D721Med (cell line): Measurements from ENCODE around the gene MAP2K4.

ENCODE experiments used
- DNase-seq: peaks from one replicate; pipeline ENCODE4 v3.0.0; 2011; ENCODE audit warnings: low spot score; ENCODE audit not compliant: insufficient read length
- FAIRE-seq: peaks from 2 replicates; lab custom pipeline; 2011; peaks lifted over from hg19 to GRCh38; lab: Jason Lieb, UNC
- TF ChIP-seq, protein P1 (sequence below): IDR thresholded peaks from 2 replicates; pipeline ENCODE4 v1.5.1; 2012; ENCODE audit warnings: mild to moderate bottlenecking, control low read depth; ENCODE audit not compliant: insufficient read depth; ENCODE audit errors: missing control alignments

MAP2K4 gene

GRCh38 chr17:12085076-12085949, 64.6 kb downstream of the MAP2K4 start:
- DNase-seq = no peak
- TF ChIP-seq, protein P1, sequence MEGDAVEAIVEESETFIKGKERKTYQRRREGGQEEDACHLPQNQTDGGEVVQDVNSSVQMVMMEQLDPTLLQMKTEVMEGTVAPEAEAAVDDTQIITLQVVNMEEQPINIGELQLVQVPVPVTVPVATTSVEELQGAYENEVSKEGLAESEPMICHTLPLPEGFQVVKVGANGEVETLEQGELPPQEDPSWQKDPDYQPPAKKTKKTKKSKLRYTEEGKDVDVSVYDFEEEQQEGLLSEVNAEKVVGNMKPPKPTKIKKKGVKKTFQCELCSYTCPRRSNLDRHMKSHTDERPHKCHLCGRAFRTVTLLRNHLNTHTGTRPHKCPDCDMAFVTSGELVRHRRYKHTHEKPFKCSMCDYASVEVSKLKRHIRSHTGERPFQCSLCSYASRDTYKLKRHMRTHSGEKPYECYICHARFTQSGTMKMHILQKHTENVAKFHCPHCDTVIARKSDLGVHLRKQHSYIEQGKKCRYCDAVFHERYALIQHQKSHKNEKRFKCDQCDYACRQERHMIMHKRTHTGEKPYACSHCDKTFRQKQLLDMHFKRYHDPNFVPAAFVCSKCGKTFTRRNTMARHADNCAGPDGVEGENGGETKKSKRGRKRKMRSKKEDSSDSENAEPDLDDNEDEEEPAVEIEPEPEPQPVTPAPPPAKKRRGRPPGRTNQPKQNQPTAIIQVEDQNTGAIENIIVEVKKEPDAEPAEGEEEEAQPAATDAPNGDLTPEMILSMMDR = no peak
- no peak for FAIRE-seq

DNA sequence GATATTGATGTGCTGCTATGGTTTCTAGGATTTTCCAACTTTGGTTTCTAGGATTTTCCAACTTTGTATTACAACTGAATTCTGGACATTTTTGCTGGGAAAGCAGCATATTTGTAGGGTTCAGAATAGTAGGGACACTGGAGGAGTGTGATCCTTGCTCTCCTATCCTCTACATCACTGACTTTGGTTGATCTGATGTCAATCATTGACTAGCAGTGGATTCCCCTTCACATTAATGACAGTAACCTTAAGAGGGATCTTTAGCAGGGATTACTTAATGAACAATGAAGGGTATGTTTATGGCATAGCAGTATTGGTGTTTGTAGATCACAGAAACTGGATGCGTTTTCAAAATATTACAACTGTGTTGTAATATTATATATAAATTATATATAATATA, 67.4 kb downstream of the MAP2K4 start:
- no peak for DNase-seq
- TF ChIP-seq, protein P1 = no peak
- no peak for FAIRE-seq

DNA sequence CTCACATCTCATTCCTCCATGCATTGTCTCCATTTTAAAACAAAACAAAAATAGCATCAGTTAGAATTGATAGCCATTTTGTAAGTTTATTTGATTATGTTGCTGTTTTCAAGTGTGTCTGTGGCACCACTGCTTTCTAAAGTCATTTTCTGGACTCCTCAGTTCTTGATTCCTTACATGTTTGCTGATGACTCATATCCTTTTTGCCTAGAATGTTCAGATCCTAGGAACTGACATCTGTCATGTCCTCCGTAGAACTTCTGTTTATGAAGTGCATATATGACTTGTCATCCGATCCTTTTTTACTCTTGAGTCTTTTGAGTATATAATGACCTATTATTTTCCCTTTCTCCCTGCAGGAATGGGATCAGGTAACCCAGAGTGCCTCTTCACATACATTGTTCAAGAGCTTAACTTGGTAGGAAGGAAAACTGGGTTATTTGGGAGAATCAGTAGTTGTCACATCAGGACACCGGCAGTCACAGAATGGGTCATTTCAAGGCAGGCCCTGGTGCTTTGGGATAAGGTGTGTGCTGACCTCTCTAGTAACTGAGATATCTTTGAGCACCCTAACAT, 69.2 kb downstream of the MAP2K4 start:
- DNase-seq = no peak
- TF ChIP-seq, protein P1 = no peak
- FAIRE-seq = no peak

DNA sequence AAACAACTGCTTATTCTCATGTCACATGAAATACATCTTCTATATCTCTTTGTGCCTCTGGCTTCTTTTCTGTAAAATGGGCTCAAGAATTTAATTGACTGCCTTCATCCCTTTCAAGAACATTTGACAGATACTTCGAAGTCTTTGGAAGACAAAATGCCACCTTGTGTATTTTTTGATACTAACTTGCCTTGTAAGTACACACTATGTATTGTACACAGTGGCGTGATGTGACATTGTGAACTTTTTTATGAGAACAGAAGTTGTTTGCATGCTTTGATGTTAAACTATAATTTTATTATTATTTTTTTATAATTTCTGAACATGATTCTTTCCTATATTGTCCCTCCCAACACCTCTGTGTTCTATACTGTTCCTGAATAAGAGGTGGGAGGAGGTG, 73.7 kb downstream of the MAP2K4 start:
- FAIRE-seq = no peak
- DNase-seq = no peak

DNA sequence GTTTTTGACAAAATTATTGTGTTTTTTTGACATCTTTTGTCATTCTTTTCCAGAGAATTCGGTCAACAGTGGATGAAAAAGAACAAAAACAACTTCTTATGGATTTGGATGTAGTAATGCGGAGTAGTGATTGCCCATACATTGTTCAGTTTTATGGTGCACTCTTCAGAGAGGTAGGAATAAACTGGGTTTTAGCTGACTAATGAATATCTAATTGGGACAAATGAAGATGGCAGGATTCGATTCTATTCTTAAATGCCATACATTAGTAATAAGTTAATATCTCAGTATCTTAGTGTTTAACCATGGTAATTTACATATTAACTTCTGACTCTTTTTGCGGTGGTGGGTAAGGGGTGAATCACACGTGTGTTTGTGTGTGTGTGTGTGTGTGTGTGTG, 74.8 kb downstream of the MAP2K4 start:
- no peak for FAIRE-seq
- TF ChIP-seq, protein P1 = no peak
- DNase-seq = no peak

More for the DNA sequence above, 73.7 kb downstream of the MAP2K4 start:
- TF ChIP-seq, protein P1 = no peak

DNA sequence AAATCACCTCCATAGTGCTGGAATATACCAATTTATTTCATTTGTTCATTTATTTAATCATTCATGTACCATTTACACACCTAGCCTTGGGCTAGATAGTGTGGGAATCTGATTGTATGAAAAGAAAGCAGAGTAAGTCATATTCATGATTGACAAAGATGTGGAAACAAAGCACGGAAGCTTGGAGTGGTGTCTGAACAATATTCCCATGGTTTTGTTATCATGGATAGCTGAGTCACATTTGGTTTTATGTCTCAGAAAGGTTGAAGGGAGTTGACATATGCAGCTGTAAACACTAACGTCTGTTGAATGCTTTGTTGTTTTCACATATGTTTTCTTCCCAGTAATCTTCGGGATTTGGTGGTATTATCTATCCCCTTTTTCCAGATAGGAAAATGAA, 76.6 kb downstream of the MAP2K4 start:
- FAIRE-seq (peak; percentile 74), DNase-seq (no peak)
- TF ChIP-seq, protein P1 = no peak

- no peak for DNase-seq
- TF ChIP-seq, protein P1 = no peak
- FAIRE-seq = no peak
Observed at GRCh38 chr17:12098568-12098967, 77.9 kb downstream of the MAP2K4 start.
